H1 (cell line): ENCODE data around the gene MAML3. TPM values are rescaled to one million over a fixed set of nuclear protein-coding genes. Genes with fewer than 3 reads are reported as not detected.

Experiments
- CTCF ChIA-PET: fragments of 300-600 bp; sonication (Branson Sonifier 250); formaldehyde crosslinking; loops from one replicate; lab custom pipeline; 2021; ENCODE audit not compliant: partially characterized antibody; lab: Charles Lee
- POLR2A ChIA-PET: fragments of 300-600 bp; sonication (Branson Sonifier 250); formaldehyde crosslinking; loops from one replicate; lab custom pipeline; 2021; ENCODE audit warnings: inconsistent platforms; ENCODE audit not compliant: partially characterized antibody; lab: Charles Lee
- DNase-seq, 2 experiments: peaks; one replicate each; pipeline versions ENCODE4 v3.0.0 to v3.0.0-alpha.2; 2010 to 2022; ENCODE audit warnings: low spot score in 2 of 2, low read depth in 1 of 2, mixed read lengths in 1 of 2
- FAIRE-seq: peaks from 2 replicates; lab custom pipeline; 2011; peaks lifted over from hg19 to GRCh38; lab: Jason Lieb, UNC
- H2AFZ ChIP-seq: 2 replicates; pipeline ENCODE4 v1.8.1; 2012; ENCODE audit warnings: low read length, inconsistent platforms
- H2AK5ac ChIP-seq: 2 replicates; pipeline ENCODE4 v1.6.1; 2013; ENCODE audit warnings: low read depth, low read length
- H2BK120ac ChIP-seq: replicated peaks from 2 replicates; pipeline ENCODE3; 2013; ENCODE audit warnings: low read depth, low read length, inconsistent platforms
- H2BK12ac ChIP-seq: 2 replicates; pipeline ENCODE4 v1.6.1; 2013; ENCODE audit warnings: low read depth, low read length
- H2BK15ac ChIP-seq: 2 replicates; pipeline ENCODE4 v1.6.1; 2013; ENCODE audit warnings: low read length
- H2BK20ac ChIP-seq: 2 replicates; pipeline ENCODE4 v1.6.1; 2013; ENCODE audit warnings: low read length
- H2BK5ac ChIP-seq: 2 replicates; pipeline ENCODE4 v1.6.1; 2013; ENCODE audit warnings: low read depth, low read length
- H3K14ac ChIP-seq: 2 replicates; pipeline ENCODE4 v1.6.1; 2013; ENCODE audit warnings: inconsistent platforms; ENCODE audit not compliant: insufficient read length
- H3K18ac ChIP-seq: 2 replicates; pipeline ENCODE4 v1.6.1; 2013; ENCODE audit warnings: low read length; ENCODE audit errors: extremely low read depth
- H3K23ac ChIP-seq: 2 replicates; pipeline ENCODE4 v1.6.1; 2013; ENCODE audit warnings: inconsistent platforms; ENCODE audit not compliant: insufficient read length
- H3K23me2 ChIP-seq: 2 replicates; pipeline ENCODE4 v1.6.1; 2013; ENCODE audit warnings: low read depth, low read length
- H3K27ac ChIP-seq: 2 replicates; pipeline ENCODE4 v1.6.1; 2011; ENCODE audit warnings: low read depth, low read length, inconsistent platforms
- H3K27me3 ChIP-seq, 4 experiments: replicated peaks in 1 of 4; 1 replicate in 1 of 4; 2 replicates in 3 of 4; pipeline versions ENCODE4 v1.6.1 to v1.8.1; 2011 to 2013; ENCODE audit warnings: low read length in 3 of 4, mild to moderate bottlenecking in 3 of 4, inconsistent platforms in 2 of 4, mixed read lengths in 2 of 4, moderate library complexity in 1 of 4; ENCODE audit not compliant: control insufficient read depth in 3 of 4, insufficient read depth in 3 of 4; ENCODE audit errors: extremely low read depth in 1 of 4
- H3K36me3 ChIP-seq, 4 experiments: 2 replicates each; pipeline versions ENCODE4 v1.6.1 to v1.8.1; 2011 to 2013; ENCODE audit warnings: mild to moderate bottlenecking in 4 of 4, low read length in 3 of 4, moderate library complexity in 2 of 4, control low read depth in 1 of 4, inconsistent platforms in 1 of 4; ENCODE audit not compliant: insufficient read depth in 4 of 4, control insufficient read depth in 2 of 4
- H3K4ac ChIP-seq: replicated peaks from 2 replicates; pipeline ENCODE3; 2013; ENCODE audit warnings: low read length, low read depth, mixed read lengths, inconsistent platforms; ENCODE audit not compliant: insufficient read length
- H3K4me1 ChIP-seq, 4 experiments: replicated peaks in 1 of 4; 1 replicate in 1 of 4; 2 replicates in 3 of 4; pipeline versions ENCODE4 v1.6.1 to v1.8.1; 2011 to 2013; ENCODE audit warnings: low read length in 3 of 4, inconsistent platforms in 2 of 4, mixed read lengths in 1 of 4; ENCODE audit not compliant: insufficient read depth in 4 of 4, control insufficient read depth in 3 of 4
- H3K4me2 ChIP-seq, 2 experiments: 2 replicates each; pipeline versions ENCODE4 v1.6.1 to v1.8.1; 2011 to 2013; ENCODE audit warnings: low read depth in 2 of 2, low read length in 2 of 2, control low read depth in 1 of 2, inconsistent platforms in 1 of 2, mild to moderate bottlenecking in 1 of 2; ENCODE audit not compliant: insufficient read depth in 1 of 2
- H3K4me3 ChIP-seq, 4 experiments: fragments of 200-600, 300-600 bp in 1 of 4; sonication (generic), shearing (Covaris generic), sonication (Bioruptor Twin) in 1 of 4; 2 replicates each; pipeline versions ENCODE4 v1.5.1 to v1.8.1; 2011 to 2016; ENCODE audit warnings: low read length in 4 of 4, low read depth in 3 of 4, control low read depth in 2 of 4, inconsistent platforms in 2 of 4, mild to moderate bottlenecking in 2 of 4, mixed read lengths in 1 of 4, moderate library complexity in 1 of 4; ENCODE audit not compliant: insufficient read depth in 2 of 4; ENCODE audit errors: extremely low read depth in 1 of 4
- H3K56ac ChIP-seq: replicated peaks from 2 replicates; pipeline ENCODE3; 2013; ENCODE audit warnings: low read depth, mild to moderate bottlenecking, mixed read lengths, low read length, inconsistent platforms; ENCODE audit not compliant: insufficient read length
- H3K79me1 ChIP-seq: 2 replicates; pipeline ENCODE4 v1.6.1; 2013; ENCODE audit warnings: low read depth, low read length, control low read depth
- H3K79me2 ChIP-seq, 2 experiments: 2 replicates each; pipeline versions ENCODE4 v1.6.1 to v1.8.1; 2012 to 2013; ENCODE audit warnings: low read length in 2 of 2, mild to moderate bottlenecking in 2 of 2, inconsistent platforms in 1 of 2; ENCODE audit not compliant: insufficient read depth in 2 of 2, control insufficient read depth in 1 of 2
- H3K9ac ChIP-seq, 4 experiments: replicated peaks in 1 of 4; 1 replicate in 1 of 4; 2 replicates in 3 of 4; pipeline versions ENCODE4 v1.6.1 to v1.8.1; 2011 to 2013; ENCODE audit warnings: low read depth in 3 of 4, low read length in 3 of 4, control low read depth in 2 of 4, mild to moderate bottlenecking in 2 of 4, moderate library complexity in 2 of 4, inconsistent platforms in 1 of 4; ENCODE audit errors: extremely low read depth in 1 of 4
- H3K9me3 ChIP-seq, 2 experiments: 2 replicates each; pipeline versions ENCODE4 v1.6.1 to v1.8.1; 2012 to 2013; ENCODE audit warnings: mild to moderate bottlenecking in 2 of 2, moderate library complexity in 2 of 2, control low read depth in 1 of 2, inconsistent platforms in 1 of 2, low read depth in 1 of 2, low read length in 1 of 2, mixed read lengths in 1 of 2; ENCODE audit not compliant: insufficient read depth in 2 of 2
- H4K20me1 ChIP-seq, 2 experiments: replicated peaks in 1 of 2; 2 replicates each; pipeline versions ENCODE3 to v1.8.1; 2011 to 2013; ENCODE audit warnings: inconsistent platforms in 2 of 2, low read length in 2 of 2, mild to moderate bottlenecking in 1 of 2; ENCODE audit not compliant: insufficient read depth in 2 of 2, control insufficient read depth in 1 of 2
- H4K5ac ChIP-seq: 2 replicates; pipeline ENCODE4 v1.6.1; 2013; ENCODE audit warnings: low read length, low read depth, mixed read lengths, inconsistent platforms; ENCODE audit not compliant: insufficient read length
- H4K8ac ChIP-seq: 2 replicates; pipeline ENCODE4 v1.8.0; 2013; ENCODE audit warnings: mild to moderate bottlenecking, moderate library complexity, low read length, inconsistent platforms; ENCODE audit not compliant: insufficient read depth; ENCODE audit errors: extremely low read depth
- H4K91ac ChIP-seq: replicated peaks from 2 replicates; pipeline ENCODE3; 2013; ENCODE audit warnings: low read length, mixed read lengths, inconsistent platforms; ENCODE audit not compliant: insufficient read length
- BCL11A ChIP-seq, 2 experiments: IDR thresholded peaks; one replicate each; pipeline ENCODE4 v1.6.1; 2011; ENCODE audit warnings: low read depth in 2 of 2, low read length in 2 of 2, mild to moderate bottlenecking in 2 of 2
- CHD2 ChIP-seq: IDR thresholded peaks from 2 replicates; pipeline ENCODE4 v1.6.1; 2012; ENCODE audit warnings: low read length, improper control_type of control experiment
- EZH2 ChIP-seq: fragments of 200-600 bp; sonication (generic); IDR thresholded peaks from 2 replicates; pipeline ENCODE4 v1.7.1; 2012; ENCODE audit warnings: low read depth, mild to moderate bottlenecking, moderate library complexity, low read length, inconsistent platforms; ENCODE audit not compliant: severe bottlenecking
- JUND ChIP-seq: IDR thresholded peaks from 2 replicates; pipeline ENCODE4 v1.6.1; 2011; ENCODE audit warnings: mild to moderate bottlenecking, improper control_type of control experiment, low read length
- KDM1A ChIP-seq: fragments of 200-600, 300-600 bp; sonication (generic); IDR thresholded peaks from 2 replicates; pipeline ENCODE4 v1.7.1; 2016; ENCODE audit warnings: mild to moderate bottlenecking, low read length, borderline replicate concordance
- POLR2A ChIP-seq, 2 experiments: IDR thresholded peaks; 1 replicate in 1 of 2; 2 replicates in 1 of 2; pipeline ENCODE4 v1.6.1; 2011; ENCODE audit warnings: low read depth in 2 of 2, low read length in 2 of 2, mild to moderate bottlenecking in 2 of 2; ENCODE audit errors: control extremely low read depth in 1 of 2
- RXRA ChIP-seq: IDR thresholded peaks from 2 replicates; pipeline ENCODE4 v1.6.1; 2011; ENCODE audit warnings: low read depth, mild to moderate bottlenecking, low read length, moderate library complexity; ENCODE audit not compliant: insufficient read depth
- SIRT6 ChIP-seq: IDR thresholded peaks from one replicate; pipeline ENCODE4 v1.7.1; 2012; ENCODE audit warnings: low read length, inconsistent platforms
- SP1 ChIP-seq: IDR thresholded peaks from 2 replicates; pipeline ENCODE4 v1.6.1; 2011; ENCODE audit warnings: low read depth, low read length
- SP4 ChIP-seq: IDR thresholded peaks from 2 replicates; pipeline ENCODE4 v1.6.1; 2012; ENCODE audit warnings: low read length, inconsistent platforms
- SUZ12 ChIP-seq: fragments of 200-600 bp; sonication (generic); IDR thresholded peaks from 2 replicates; pipeline ENCODE4 v1.6.1; 2012; ENCODE audit warnings: mild to moderate bottlenecking, inconsistent platforms, low read length, moderate library complexity, mixed read lengths
- WGBS, 2 experiments: shearing (Covaris generic) in 1 of 2; methylation state at CpG; one replicate each; pipeline versions ENCODE4 v1.1.6 to v1.1.7; 2013 to 2015; ENCODE audit warnings: low lambda C conversion rate in 2 of 2, mixed read lengths in 2 of 2, inconsistent platforms in 1 of 2, low coverage in 1 of 2, missing lambda C conversion rate in 1 of 2; ENCODE audit not compliant: insufficient replicate concordance in 2 of 2, insufficient coverage in 1 of 2, insufficient read length in 1 of 2; ENCODE audit errors: extremely low coverage in 1 of 2, missing lambda C conversion rate in 1 of 2; 5-methylcytosine and 5-hydroxymethylcytosine counted together
- polyA plus RNA-seq, 7 experiments: library from polyadenylated mRNA; depleted of rRNA in 3 of 7; stranded (reverse) in 5 of 7; unstranded in 2 of 7; fragments of >200 nt in 5 of 7; fragments of 200-250 nt in 2 of 7; gene quantifications; 1 replicate in 5 of 7; 2 replicates in 1 of 7; 4 replicates in 1 of 7; pipeline versions ENCODE4 v1.2.1 to v1.2.3, GENCODE V29; 2011 to 2013; ENCODE audit warnings: missing spikeins in 2 of 7, mixed read lengths in 2 of 7
- total RNA-seq: library from RNA; stranded (reverse); fragmentation: NEBNext Ultra II Directional; extraction: Animal tissue kit (Norgen Biotek cat#: 25700); gene quantifications from 2 replicates; pipeline ENCODE4 v1.2.1, GENCODE V29; 2021

MAML3 gene
- total and polyA plus RNA-seq, 2 of the 8 experiments (the other 6 are each of a cell fraction or from before 2014, with no cell fraction given), result 2.1 to 5.7 TPM

- TF ChIP-seq SUZ12 (no peak), EZH2 (no peak), BCL11A (IDR thresholded peaks at IDR 0.05; ENCODE audit: low read depth in 2 of 2, low read length in 2 of 2) (no peak), SP1 (no peak), POLR2A (IDR thresholded peaks at IDR 0.05; ENCODE audit: control extremely low read depth in 1 of 2, low read depth in 2 of 2, low read length in 2 of 2) (no peak), JUND (no peak), SP4 (no peak), SIRT6 (no peak), CHD2 (no peak), RXRA (no peak), KDM1A (no peak)
- Histone ChIP-seq H3K23ac (no peak overlapping the region), H3K4me3 (peak overlapping the region in 3 of 4 experiments; percentile 17 to 50 (median 19); a peak in 4 of 8 replicates), H3K79me1 (no peaks in the 10 kb centered on the region), H4K8ac (no peak overlapping the region), H3K79me2 (no peaks in the 10 kb centered on the region), H3K36me3 (no peaks in the 10 kb centered on the region), H2BK20ac (no peak overlapping the region), H3K27me3 (peaks cover 0 to 5% (median 2%) of the 10 kb centered on the region in 4 experiments; a peak in 2 of 7 replicates), H4K91ac (no peak overlapping the region), H3K18ac (no peak overlapping the region; the same call in 1 of the 2 replicates), H2BK12ac (no peak overlapping the region), H3K14ac (no peak overlapping the region), H3K27ac (no peak overlapping the region), H3K23me2 (no peaks in the 10 kb centered on the region), H2AK5ac (no peak overlapping the region), H2BK15ac (no peak overlapping the region), H4K5ac (no peak overlapping the region), H3K9me3 (no peaks in the 10 kb centered on the region), H4K20me1 (no peaks in the 10 kb centered on the region), H3K56ac (no peak overlapping the region), H2BK5ac (no peak overlapping the region), H3K9ac (no peak overlapping the region), H3K4me1 (peaks cover 1 to 18% (median 5%) of the 10 kb centered on the region in 4 experiments; a peak in 5 of 7 replicates), H2AFZ (no peak overlapping the region), H3K4me2 (peak overlapping the region; percentile 51 to 57), H2BK120ac (no peak overlapping the region), H3K4ac (no peak overlapping the region)
- ChIA-PET CTCF (interaction anchor here (0.6 to 1.5 kb wide), 10 partner anchors 8 to 266 kb away, joined by 3 to 6 read pairs (median 3); no protein-coding TSS in a partner anchor), POLR2A (interaction anchor here (0.9 kb wide), 1 partner anchor 170 kb away, joined by 3 read pairs; no protein-coding TSS in a partner anchor)
- peak; percentile 69 for FAIRE-seq
- WGBS, 2 experiments, result 57% methylated on average over 2 of the region's 2 CpGs; no CpG with 5 or more reads in 1 of the 2 experiments
- DNase-seq, result peak in 1 of 2 experiments; percentile 32
Measured at GRCh38 chr4:140004922-140005627, 148.9 kb downstream of the MAML3 start.
